DOHH2 (cell line): ENCODE data around the gene BCAP31.

Experiments used
- CTCF ChIP-seq: fragments of 200-600 bp; sonication (generic); IDR thresholded peaks from one replicate; pipeline ENCODE4 v1.5.1; 2014; ENCODE audit warnings: antibody characterized with exemption, mild to moderate bottlenecking, low read depth, low read length; ENCODE audit not compliant: poor library complexity, severe bottlenecking
- EZH2phosphoT487 ChIP-seq: fragments of 200-600 bp; sonication (generic); IDR thresholded peaks from 2 replicates; pipeline ENCODE4 v1.6.1; 2017; ENCODE audit warnings: borderline replicate concordance, mild to moderate bottlenecking, antibody characterized with exemption, low read length, moderate library complexity, mixed read lengths

GRCh38 chrX:153736871-153737441, 12.8 kb upstream of the BCAP31 start:
- TF ChIP-seq EZH2phosphoT487 (no peak), CTCF (no peak)
